ENCODE results near the gene PSAT1.

Gene PSAT1

GRCh38 chr9:78273761-78274160 is 23.2 kb upstream of the PSAT1 start:
- no peaks in the 10 kb centered on the region for H3K4me1 ChIP-seq (ENCODE audit: insufficient read depth, low read length, poor library complexity, severe bottlenecking)
- H3K9ac ChIP-seq (ENCODE audit: low read depth, low read length, poor library complexity, severe bottlenecking), result no peak overlapping the region
- no peaks in the 10 kb centered on the region for H4K20me1 ChIP-seq (ENCODE audit: insufficient read depth, low read length, poor library complexity, severe bottlenecking)
- H3K79me2 ChIP-seq (ENCODE audit: insufficient read depth, low read length), result no peaks in the 10 kb centered on the region
- TF ChIP-seq CTCF (conservative IDR thresholded peaks at IDR 0.05; ENCODE audit: low read length), result no peak
- TF ChIP-seq EZH2phosphoT487 (IDR thresholded peaks at IDR 0.05; ENCODE audit: borderline replicate concordance), result no peak
- H3F3A ChIP-seq (ENCODE audit: low read depth), result no peaks in the 10 kb centered on the region
- no peak overlapping the region for H2AFZ ChIP-seq (ENCODE audit: low read length)
- H3K4me3 ChIP-seq (ENCODE audit: low read length, poor library complexity, severe bottlenecking), result no peak overlapping the region
- no peak overlapping the region for H3K4me2 ChIP-seq (ENCODE audit: low read depth, low read length, poor library complexity, severe bottlenecking)
- no peaks in the 10 kb centered on the region for H3K27me3 ChIP-seq (ENCODE audit: insufficient read depth, low read length, poor library complexity, severe bottlenecking)
- peaks cover 26% of the 10 kb centered on the region; the same call in 1 of the 2 replicates for H3K36me3 ChIP-seq (ENCODE audit: insufficient read depth, low read length)
- no peaks in the 10 kb centered on the region for H3K9me2 ChIP-seq (replicated peaks; ENCODE audit: low read depth, low read length)
- H3K9me3 ChIP-seq (ENCODE audit: insufficient read depth, low read depth, low read length), result no peaks in the 10 kb centered on the region

GRCh38 chr9:78278177-78278777 is 18.6 kb upstream of the PSAT1 start:
- Histone ChIP-seq H3K9ac (ENCODE audit: low read depth, low read length, poor library complexity, severe bottlenecking) (no peak overlapping the region), H3K4me1 (ENCODE audit: insufficient read depth, low read length, poor library complexity, severe bottlenecking) (no peaks in the 10 kb centered on the region), H3K4me3 (ENCODE audit: low read length, poor library complexity, severe bottlenecking) (no peak overlapping the region), H3F3A (ENCODE audit: low read depth) (no peaks in the 10 kb centered on the region), H3K27me3 (ENCODE audit: insufficient read depth, low read length, poor library complexity, severe bottlenecking) (no peaks in the 10 kb centered on the region), H4K20me1 (ENCODE audit: insufficient read depth, low read length, poor library complexity, severe bottlenecking) (no peaks in the 10 kb centered on the region), H2AFZ (ENCODE audit: low read length) (no peak overlapping the region), H3K9me2 (replicated peaks; ENCODE audit: low read depth, low read length) (no peaks in the 10 kb centered on the region), H3K79me2 (ENCODE audit: insufficient read depth, low read length) (no peaks in the 10 kb centered on the region), H3K4me2 (ENCODE audit: low read depth, low read length, poor library complexity, severe bottlenecking) (no peak overlapping the region), H3K9me3 (ENCODE audit: insufficient read depth, low read depth, low read length) (no peaks in the 10 kb centered on the region), H3K36me3 (ENCODE audit: insufficient read depth, low read length) (no peaks in the 10 kb centered on the region)
- TF ChIP-seq CTCF (conservative IDR thresholded peaks at IDR 0.05; ENCODE audit: low read length) (no peak), EZH2phosphoT487 (IDR thresholded peaks at IDR 0.05; ENCODE audit: borderline replicate concordance) (no peak)

GRCh38 chr9:78278801-78279200 is 18.1 kb upstream of the PSAT1 start:
- no peaks in the 10 kb centered on the region for H3K9me3 ChIP-seq (ENCODE audit: insufficient read depth, low read depth, low read length)
- no peak for TF ChIP-seq EZH2phosphoT487 (IDR thresholded peaks at IDR 0.05; ENCODE audit: borderline replicate concordance)
- TF ChIP-seq CTCF (conservative IDR thresholded peaks at IDR 0.05; ENCODE audit: low read length), result no peak
- H3K79me2 ChIP-seq (ENCODE audit: insufficient read depth, low read length), result no peaks in the 10 kb centered on the region
- no peaks in the 10 kb centered on the region for H3K36me3 ChIP-seq (ENCODE audit: insufficient read depth, low read length)
- H3K4me3 ChIP-seq (ENCODE audit: low read length, poor library complexity, severe bottlenecking), result no peak overlapping the region
- H3K4me1 ChIP-seq (ENCODE audit: insufficient read depth, low read length, poor library complexity, severe bottlenecking), result no peaks in the 10 kb centered on the region
- no peaks in the 10 kb centered on the region for H4K20me1 ChIP-seq (ENCODE audit: insufficient read depth, low read length, poor library complexity, severe bottlenecking)
- H2AFZ ChIP-seq (ENCODE audit: low read length), result no peak overlapping the region
- no peak overlapping the region for H3K4me2 ChIP-seq (ENCODE audit: low read depth, low read length, poor library complexity, severe bottlenecking)
- no peaks in the 10 kb centered on the region for H3F3A ChIP-seq (ENCODE audit: low read depth)
- no peak overlapping the region for H3K9ac ChIP-seq (ENCODE audit: low read depth, low read length, poor library complexity, severe bottlenecking)
- H3K27me3 ChIP-seq (ENCODE audit: insufficient read depth, low read length, poor library complexity, severe bottlenecking), result no peaks in the 10 kb centered on the region
- no peaks in the 10 kb centered on the region for H3K9me2 ChIP-seq (replicated peaks; ENCODE audit: low read depth, low read length)
